ENCODE results near the gene SKIDA1.
A peak's percentile ranks its signal among the peaks of the same experiment; 100 is the strongest.

Gene SKIDA1

DNA sequence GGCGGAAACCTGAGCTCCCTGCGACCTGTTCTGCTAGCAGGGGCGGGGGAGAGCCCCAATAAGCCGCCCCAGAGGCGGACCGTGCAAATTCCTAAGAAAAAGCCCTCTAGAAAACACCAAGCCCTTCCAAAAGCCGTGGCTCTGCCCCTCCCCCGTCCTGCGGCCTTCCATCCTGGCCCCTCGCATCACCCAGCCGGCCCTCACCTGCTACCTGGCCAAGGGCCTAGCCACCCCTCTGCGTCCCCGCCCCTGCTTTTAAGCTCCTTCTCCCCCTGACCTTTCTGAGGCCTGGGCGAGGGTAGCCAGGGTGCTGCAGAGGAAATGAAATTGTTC lies 24.9 kb downstream of the SKIDA1 start:
- H3K27ac ChIP-seq: no peak overlapping the region
- TF ChIP-seq, protein P1, sequence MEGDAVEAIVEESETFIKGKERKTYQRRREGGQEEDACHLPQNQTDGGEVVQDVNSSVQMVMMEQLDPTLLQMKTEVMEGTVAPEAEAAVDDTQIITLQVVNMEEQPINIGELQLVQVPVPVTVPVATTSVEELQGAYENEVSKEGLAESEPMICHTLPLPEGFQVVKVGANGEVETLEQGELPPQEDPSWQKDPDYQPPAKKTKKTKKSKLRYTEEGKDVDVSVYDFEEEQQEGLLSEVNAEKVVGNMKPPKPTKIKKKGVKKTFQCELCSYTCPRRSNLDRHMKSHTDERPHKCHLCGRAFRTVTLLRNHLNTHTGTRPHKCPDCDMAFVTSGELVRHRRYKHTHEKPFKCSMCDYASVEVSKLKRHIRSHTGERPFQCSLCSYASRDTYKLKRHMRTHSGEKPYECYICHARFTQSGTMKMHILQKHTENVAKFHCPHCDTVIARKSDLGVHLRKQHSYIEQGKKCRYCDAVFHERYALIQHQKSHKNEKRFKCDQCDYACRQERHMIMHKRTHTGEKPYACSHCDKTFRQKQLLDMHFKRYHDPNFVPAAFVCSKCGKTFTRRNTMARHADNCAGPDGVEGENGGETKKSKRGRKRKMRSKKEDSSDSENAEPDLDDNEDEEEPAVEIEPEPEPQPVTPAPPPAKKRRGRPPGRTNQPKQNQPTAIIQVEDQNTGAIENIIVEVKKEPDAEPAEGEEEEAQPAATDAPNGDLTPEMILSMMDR (conservative IDR thresholded peaks at IDR 0.05): no peak

DNA sequence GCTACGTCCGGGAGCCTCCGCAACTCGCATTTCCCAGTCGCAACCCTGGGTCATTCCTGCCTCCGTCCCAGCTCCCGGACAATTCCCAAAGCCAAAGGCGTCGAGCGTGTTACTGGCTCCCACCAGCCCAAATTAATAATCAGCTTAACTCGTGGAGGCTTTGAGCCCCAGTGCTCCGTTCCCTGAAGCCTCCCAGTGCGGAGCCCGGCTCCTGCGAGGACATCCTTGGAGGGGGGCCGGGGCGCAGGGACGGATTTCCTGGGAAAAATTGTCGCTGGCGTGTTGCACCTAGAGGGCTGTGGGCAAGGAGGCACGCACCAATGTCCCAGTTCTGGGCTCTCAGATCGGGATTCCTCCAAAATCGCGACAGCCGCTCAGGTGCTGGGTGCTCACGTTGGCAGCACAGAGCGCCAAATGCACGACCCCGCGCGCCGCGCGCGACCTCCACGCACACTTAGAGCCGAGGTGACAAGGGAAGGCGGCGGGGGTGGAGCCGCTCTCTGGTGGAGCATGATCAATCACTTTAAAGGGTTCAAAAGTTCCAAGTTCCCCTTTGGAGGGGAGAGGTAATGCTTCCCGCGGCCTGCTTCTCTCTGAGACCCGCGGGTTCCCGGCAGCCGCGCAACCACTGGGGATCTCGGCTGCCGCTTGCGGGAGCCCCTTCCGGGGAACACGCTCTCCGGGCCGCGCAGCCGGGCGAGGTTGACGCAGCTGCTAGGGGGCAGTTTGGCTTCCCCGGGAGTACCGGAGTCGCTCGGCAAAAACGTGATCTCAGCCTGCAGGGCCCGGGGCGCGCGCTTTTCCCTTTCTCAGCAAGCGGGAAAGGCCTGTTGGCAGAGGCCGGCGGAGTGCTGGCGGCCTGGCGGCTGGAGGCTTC lies 25.5 kb downstream of the SKIDA1 start:
- H3K27ac ChIP-seq: no peak overlapping the region
- TF ChIP-seq, protein P1 (conservative IDR thresholded peaks at IDR 0.05): no peak

DNA sequence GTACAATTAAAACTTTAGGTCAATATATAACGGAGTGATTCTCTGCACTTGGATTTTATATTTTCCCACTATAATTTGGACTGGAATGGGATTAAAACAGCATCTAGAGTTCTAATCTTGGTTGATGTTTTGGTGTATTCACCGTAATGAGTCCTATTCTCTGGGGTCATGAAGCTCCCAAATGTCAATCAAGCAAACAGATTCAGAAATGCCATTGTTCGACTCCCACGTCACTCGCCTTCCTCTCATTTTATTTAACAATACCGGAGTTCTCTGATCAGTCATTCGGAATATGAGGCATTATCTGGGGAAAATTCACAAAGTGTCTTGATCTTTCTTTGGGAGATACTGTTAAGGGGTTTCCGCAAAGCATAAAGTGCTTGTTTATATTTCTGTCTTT lies 26.5 kb downstream of the SKIDA1 start:
- TF ChIP-seq, protein P1 (conservative IDR thresholded peaks at IDR 0.05): no peak
- H3K27ac ChIP-seq: no peak overlapping the region

DNA sequence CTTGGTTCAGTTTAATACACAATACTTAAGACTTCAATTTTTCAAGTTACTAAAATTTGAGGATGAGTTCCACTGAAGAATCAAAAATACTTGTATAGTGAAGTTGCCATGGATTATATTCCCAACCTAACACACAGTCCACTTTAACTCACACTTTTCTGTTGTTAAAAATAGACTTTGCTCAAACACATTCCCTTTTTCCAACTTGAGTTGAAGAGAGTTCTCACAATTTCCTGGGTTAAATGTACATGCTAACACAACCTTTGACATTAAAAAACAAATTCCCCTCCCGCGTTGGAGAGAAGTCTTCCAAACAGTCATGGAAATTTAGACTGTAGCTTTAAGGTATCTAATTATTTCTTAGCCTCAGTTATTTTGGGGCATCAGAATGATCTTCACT lies 27.1 kb downstream of the SKIDA1 start:
- H3K27ac ChIP-seq: no peak overlapping the region
- TF ChIP-seq, protein P1 (conservative IDR thresholded peaks at IDR 0.05): no peak

DNA sequence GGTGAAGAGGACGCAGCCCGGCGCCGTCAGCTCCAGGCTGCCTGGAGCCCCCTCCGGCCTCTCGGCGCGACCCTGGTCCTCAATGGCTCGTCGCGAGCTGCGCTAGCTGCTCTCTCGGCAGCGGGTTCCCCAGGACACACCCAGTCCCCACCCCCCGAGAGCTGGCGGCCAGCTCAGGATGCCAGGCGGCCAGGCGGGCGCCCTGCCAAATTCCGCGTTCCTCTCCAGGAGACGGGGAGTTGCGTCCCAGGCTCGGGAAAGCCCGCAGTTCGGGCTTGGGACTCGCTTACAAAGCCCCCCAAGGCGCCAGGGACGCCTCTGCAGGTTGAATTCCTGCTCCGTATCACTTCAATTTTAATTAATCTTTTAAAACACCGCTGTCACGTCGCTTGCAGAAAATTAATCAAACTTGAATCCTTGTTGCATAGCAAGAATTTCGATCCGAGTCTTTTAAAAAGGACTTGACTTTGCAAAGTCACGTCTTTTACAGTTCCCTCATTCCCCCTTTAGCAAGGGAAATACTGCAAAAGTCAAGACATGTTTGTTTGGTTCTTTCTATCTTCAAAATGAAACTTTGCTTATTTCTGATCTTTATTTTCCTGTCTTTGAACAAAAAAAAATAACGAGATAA lies 28.2 kb downstream of the SKIDA1 start:
- TF ChIP-seq, protein P1 (conservative IDR thresholded peaks at IDR 0.05): no peak
- peak overlapping the region; percentile 74 for H3K27ac ChIP-seq

DNA sequence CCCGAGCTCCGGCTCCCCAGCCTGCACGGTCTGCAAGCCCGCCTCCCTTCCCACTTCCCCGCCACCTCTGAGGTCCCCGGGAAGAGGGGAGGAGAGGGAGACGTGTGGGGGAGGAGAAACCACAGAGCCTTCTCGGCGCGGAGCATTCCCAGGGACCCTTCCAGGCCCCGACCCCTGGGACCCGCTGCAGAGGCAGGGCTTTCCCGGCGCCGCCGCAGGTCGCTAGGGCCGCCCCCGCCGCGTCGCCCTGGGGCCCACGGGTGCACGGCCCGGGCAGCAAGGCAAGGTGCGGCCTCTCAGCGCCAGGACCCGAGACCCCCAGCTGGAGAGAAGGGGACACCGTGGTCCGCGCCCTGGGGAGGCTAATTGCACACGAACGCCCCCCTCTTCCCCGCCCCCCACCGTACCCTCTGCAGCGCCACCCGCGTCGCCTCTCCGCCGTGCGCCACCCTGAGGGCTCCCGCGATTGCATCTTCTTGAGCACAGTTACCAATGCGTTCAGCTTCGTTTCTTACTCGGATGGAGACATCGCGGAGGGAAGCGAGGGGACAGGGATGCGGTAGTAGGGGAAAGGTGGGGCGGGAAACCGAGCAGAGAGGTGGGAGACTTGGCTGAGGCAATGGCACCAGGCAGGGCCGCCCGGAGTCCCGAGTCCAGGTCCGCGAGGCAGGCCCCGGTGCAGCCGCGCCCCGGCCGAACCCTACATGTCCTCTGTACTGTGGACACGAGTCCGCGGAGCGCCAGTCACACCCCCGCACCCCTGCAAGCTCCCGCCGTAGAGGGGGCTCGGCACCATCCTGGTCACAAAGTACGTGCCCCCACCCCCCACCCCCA lies 28.9 kb downstream of the SKIDA1 start:
- H3K27ac ChIP-seq: peak overlapping the region; percentile 74

More for the DNA sequence above, 28.9 kb downstream of the SKIDA1 start:
- TF ChIP-seq, protein P1 (conservative IDR thresholded peaks at IDR 0.05): peak; percentile 65

Measured in VCaP (cell line).